Hematopoietic multipotent progenitor cell treated with erythropoietin and hydrocortisone succinate and interleukin-3 and kit ligand, for 8 days (in vitro differentiated cells): ENCODE measurements around the gene RPE65.
"Not testable (repeated sequence)": the region's sequence is repeated elsewhere in the genome, so short reads cannot be mapped to it uniquely, and the experiment has no call there.

Experiments
- DNase-seq: peaks from one replicate; pipeline ENCODE4 v3.0.0-alpha.2; 2015

The RPE65 gene

GRCh38 chr1:68448365-68448764 lies 1.4 kb downstream of the RPE65 start:
- DNase-seq: no peak

GRCh38 chr1:68445709-68446108 lies 4.0 kb downstream of the RPE65 start:
- no peak for DNase-seq

DNA sequence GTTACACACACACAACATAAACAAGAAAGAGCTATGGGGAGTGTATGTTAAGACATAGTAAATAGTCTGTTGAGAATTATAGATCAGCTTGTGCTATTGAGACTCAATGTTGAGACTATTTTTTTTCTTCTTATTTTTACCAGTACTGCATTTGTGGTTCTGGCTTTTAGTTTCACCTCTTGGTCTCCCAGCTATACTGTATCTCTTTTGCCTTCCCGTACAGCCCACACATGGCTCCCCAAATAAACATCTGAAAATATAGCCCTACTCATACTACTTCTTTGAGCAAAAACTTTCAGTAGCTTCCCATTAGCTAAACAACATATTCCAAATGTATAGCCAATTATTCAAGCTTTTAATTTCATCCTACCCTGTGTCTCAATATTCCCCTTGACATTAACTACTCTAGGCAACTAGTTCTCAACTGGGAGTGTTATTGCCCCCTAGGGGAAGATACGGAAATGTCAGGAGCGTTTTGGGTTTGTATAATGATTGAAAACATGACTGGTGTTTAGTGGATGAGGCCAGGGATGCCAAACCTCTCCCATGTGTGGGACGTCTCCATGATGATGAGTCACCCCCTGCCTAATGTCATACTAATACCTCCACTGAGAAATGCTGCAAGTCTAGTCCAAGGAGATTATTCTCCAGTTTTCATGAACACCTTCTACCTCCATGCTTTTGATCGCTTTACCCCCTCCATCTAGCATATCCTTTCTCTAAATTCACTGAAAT lies 6.8 kb downstream of the RPE65 start:
- DNase-seq: peak; percentile 48

GRCh38 chr1:68442006-68442405 lies 7.7 kb downstream of the RPE65 start:
- DNase-seq: no peak

DNA sequence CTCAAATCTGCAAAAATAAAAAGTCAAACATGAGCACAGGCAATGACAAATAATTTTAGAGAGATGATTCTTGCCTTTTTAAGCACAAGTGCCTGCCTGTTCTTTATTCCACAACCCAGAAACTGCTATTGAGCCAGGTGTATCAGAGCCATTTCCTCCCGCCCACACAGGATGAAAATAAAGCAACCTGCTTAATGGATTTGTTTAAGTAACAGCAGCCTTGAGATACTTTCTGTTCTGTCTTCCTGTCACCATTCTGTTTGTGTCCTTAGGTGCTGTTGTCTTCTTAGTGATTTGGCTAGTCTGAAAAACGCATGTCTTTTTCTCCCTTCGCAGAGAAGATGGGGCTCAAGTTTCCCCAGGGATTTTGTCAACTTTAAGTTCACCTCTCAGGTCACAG lies 11.4 kb downstream of the RPE65 start:
- DNase-seq: no peak

- no peak for DNase-seq
These were observed 16.4 kb downstream of the RPE65 start for GRCh38 chr1:68433395-68433794.

DNA sequence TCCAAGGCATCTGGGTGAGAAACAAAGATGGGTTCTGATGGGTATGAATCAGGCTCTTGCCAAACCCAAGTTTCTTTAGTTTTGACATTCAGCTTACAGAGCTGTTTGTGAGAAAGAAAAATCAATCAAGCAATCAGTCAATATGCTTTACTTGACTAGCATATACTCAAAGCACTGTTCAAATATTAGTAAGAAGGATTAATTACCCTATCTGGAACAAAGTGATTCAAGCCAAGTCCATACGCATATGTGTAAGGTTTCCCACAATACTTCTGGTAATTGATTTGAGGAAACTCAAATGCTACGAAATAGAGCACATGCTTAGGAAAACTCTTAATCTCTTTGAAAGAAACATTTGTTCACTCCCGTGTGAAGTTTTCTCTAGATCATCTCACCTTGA lies 18.7 kb downstream of the RPE65 start:
- no peak for DNase-seq

GRCh38 chr1:68429233-68429808 lies 20.4 kb downstream of the RPE65 start:
- DNase-seq: no peak

DNA sequence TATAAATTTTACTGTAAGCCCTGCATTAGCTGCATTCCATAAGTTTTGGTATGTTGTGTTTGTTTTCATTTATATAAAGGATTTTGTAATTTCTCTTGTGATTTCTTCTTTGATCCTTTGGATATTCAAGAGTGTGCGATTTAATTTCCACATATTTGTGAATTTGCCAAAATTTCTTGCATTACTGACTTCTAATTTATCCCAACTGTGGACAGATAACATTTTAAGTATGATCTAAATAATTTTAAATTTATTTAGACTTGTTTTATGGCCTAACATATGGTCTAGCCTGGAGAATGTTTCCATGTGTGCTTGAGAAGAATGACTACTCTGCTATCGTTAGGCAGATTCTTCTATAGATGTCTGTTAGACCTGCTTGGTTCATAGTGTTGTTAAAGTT lies 23.2 kb downstream of the RPE65 start:
- no peak for DNase-seq

GRCh38 chr1:68421350-68421749 lies 28.4 kb downstream of the RPE65 start:
- DNase-seq: no peak

GRCh38 chr1:68409426-68409825 lies 40.3 kb downstream of the RPE65 start:
- DNase-seq: no peak

DNA sequence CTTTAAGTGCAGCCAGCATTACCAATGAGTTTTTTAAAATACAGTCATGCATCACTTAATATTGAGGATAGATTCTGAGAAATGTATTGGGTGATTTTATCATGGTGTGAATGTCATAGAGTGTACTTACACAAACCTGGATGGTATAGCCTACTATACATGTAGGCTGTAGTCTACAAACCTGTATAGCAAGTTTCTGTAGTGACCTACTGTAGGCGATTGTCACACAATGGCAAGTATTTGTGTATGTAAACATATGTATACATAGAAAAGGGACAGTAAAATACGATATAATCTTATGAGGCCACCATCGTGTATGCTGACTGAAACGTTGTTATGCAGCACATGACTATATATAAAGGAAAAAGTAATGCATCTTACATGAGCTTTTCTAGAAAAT lies 48.2 kb downstream of the RPE65 start:
- DNase-seq: no peak

DNA sequence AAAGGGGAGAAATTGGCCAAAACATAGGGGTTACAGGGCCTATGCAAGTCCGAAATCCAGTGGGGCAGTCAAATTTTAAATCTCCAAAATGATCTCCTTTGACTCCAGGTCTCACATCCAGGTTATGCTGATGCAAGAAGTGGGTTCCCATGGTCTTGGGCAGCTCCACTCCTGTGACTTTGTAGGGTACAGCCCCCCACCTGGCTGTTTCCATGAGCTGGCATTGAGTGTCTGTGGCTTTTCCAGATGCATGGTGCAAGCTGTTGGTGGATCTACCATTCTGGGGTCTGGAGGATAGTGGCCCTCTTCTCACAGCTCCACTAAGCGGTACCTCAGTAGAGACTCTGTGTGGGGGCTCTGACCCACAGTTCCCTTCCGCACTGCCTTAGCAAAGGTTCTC lies 54.2 kb downstream of the RPE65 start:
- DNase-seq: not testable (repeated sequence)

DNA sequence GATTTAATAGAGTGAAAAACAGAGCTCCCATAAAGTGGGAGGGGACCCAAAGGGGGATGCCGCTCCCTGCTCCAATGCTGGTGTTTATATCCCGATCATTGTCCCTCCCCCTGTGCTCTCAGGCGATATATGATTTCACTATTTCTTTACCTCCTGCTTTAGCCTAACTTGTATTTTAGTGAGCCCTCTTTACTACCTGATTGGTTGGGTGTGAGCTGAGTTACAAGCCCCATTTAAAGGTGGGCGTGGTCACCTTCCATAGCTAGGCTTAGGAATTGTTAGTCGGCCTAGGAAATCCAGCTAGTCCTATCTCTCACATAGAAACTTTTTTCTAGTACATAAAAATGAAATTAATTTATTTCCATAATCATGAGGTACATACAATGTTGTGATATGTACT lies 57.3 kb downstream of the RPE65 start:
- not testable (repeated sequence) for DNase-seq

DNA sequence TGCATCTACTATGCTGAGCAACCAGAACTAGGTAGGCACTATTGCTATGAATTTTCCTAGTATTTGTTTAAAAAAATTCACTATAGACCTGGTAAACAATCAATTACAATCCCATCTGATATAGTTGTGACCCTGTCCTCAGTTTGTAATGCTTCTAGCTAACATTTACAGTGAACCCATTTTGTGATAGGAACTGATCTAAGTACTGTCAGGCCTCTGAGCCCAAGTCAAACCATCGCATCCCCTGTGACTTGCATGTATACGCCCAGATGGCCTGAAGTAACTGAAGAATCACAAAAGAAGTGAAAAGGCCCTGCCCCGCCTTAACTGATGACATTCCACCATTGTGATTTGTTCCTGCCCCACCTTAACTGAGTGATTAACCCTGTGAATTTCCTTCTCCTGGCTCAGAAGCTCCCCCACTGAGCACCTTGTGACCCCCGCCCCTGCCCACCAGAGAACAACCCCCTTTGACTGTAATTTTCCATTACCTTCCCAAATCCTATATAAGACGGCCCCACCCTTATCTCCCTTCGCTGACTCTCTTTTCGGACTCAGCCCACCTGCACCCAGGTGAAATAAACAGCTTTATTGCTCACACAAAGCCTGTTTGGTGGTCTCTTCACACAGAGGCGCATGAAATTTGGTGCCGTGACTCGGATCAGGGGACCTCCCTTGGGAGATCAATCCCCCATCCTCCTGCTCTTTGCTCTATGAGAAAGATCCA lies 63.8 kb downstream of the RPE65 start:
- DNase-seq: not testable (repeated sequence)

DNA sequence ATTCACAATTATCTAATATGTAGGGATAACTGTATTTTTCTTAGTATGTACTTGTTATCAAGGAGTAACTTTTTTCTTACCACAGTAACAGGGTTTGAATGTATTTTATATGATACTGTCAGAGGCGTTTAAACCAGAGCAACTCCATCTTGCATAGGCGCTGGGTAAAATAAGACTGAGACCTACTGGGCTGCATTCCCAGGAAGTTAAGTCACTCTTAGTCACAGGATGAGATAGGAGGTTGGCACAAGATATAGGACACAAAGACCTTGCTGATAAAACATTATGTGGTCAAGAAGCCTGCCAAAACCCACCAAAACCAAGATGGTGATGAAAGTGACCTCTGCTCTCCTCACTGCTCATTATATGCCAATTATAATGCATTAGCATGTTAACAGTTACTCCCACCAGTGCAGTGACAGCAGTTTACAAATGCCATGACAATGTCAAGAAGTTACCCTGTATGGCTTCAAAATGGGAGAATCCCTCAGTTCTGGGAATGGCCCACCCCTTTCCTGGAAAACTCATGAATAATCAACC lies 64.8 kb downstream of the RPE65 start:
- DNase-seq: no peak

DNA sequence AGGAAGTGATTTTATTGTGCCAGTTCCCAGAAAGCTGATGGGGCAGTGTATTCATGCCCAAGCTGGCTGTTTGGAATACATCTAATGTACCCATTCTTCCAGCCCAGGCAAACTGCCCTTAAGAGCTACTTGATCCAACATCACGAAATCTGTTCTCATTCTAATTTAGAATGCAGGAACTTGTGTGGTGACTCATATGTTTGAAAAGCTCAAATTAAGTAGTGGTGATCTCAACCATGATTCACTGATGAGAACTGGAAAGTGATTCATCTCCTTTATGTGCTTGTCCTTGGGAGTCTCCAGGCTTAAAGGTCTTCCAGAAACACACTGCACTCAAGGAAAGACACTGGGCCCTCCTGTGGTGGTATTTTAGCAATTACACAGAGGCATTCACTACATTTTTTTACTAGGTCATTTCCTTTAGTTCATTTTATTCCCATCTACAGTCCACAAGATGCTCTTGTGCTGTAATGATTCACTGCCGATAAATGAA lies 65.4 kb downstream of the RPE65 start:
- no peak for DNase-seq

DNA sequence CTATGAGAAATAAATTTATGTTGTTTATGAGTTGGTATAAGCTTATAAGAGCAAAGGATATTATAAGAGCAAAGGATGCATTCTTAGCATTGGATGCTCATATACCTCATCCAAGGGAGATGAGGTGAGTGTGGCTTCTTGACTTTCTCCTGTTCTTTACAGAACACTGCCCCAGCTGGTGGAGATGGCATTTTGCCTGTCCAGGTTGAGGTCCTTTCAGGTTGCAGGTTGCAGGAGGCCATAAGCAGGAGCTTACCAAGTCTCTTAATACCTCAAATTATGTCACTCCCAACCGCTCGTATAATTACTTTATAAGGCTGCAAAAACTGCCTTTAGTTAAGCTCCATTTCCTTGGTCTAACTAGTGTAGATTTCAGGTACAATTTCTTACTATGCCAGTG lies 66.7 kb downstream of the RPE65 start:
- DNase-seq: no peak

DNA sequence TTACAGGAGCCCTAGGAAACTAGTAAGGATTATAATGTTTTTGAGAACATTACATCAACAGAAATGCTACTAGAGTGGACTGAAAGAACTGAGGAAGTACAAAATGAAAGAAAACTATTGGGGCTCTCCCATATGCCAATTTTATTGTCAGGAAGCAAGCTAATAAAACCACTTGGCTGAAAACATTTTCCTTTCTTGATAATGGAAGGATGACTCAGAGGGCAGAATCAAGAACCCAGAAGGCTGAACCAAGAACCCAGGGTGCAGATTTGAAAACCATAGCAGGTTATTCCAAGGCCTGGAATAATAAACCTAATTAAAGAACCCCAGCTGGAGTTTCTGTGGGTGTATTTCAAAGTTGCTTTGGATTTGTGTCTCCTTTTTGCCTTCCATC lies 70.7 kb downstream of the RPE65 start:
- no peak for DNase-seq
